ENCODE measurements around the gene TNFSF13. TPM values are rescaled to one million over a fixed set of nuclear protein-coding genes. Genes with fewer than 3 reads are reported as not detected.

The TNFSF13 gene
- total RNA-seq, 1 donor from 2014 or later: 4.1 TPM

- no peak for TF ChIP-seq CTCF (IDR thresholded peaks at IDR 0.05; ENCODE audit: unreplicated experiment)
- Mint-ChIP-seq H3K36me3 (ENCODE audit: insufficient read depth) (peaks cover 11% of the 10 kb centered on the region), H3K9me3 (ENCODE audit: low read depth) (peaks cover 24% of the 10 kb centered on the region), H3K27me3 (no peaks in the 10 kb centered on the region), H3K27ac (peak overlapping the region; percentile 59), H3K4me1 (ENCODE audit: low read depth) (peaks cover 8% of the 10 kb centered on the region), H3K4me3 (ENCODE audit: low read depth) (no peak overlapping the region)
- DNase-seq (ENCODE audit: low spot score, unreplicated experiment): no peak
Observed at GRCh38 chr17:7530023-7530900, 28.3 kb upstream of the TNFSF13 start.

GRCh38 chr17:7538050-7538449, 20.5 kb upstream of the TNFSF13 start:
- no peak for DNase-seq (ENCODE audit: low spot score, unreplicated experiment)
- no peak overlapping the region for H3K4me3 Mint-ChIP-seq (ENCODE audit: low read depth)
- H3K27ac Mint-ChIP-seq: no peak overlapping the region
- H3K4me1 Mint-ChIP-seq (ENCODE audit: low read depth): peaks cover 5% of the 10 kb centered on the region
- peaks cover 4% of the 10 kb centered on the region for H3K36me3 Mint-ChIP-seq (ENCODE audit: insufficient read depth)
- H3K27me3 Mint-ChIP-seq: no peaks in the 10 kb centered on the region
- TF ChIP-seq CTCF (IDR thresholded peaks at IDR 0.05; ENCODE audit: unreplicated experiment): no peak
- peaks cover 16% of the 10 kb centered on the region for H3K9me3 Mint-ChIP-seq (ENCODE audit: low read depth)

- peaks cover 4% of the 10 kb centered on the region for H3K4me1 Mint-ChIP-seq (ENCODE audit: low read depth)
- H3K27ac Mint-ChIP-seq: no peak overlapping the region
- DNase-seq (ENCODE audit: low spot score, unreplicated experiment): no peak
- TF ChIP-seq CTCF (IDR thresholded peaks at IDR 0.05; ENCODE audit: unreplicated experiment): no peak
- no peak overlapping the region for H3K4me3 Mint-ChIP-seq (ENCODE audit: low read depth)
- peaks cover 4% of the 10 kb centered on the region for H3K36me3 Mint-ChIP-seq (ENCODE audit: insufficient read depth)
- peaks cover 15% of the 10 kb centered on the region for H3K9me3 Mint-ChIP-seq (ENCODE audit: low read depth)
- H3K27me3 Mint-ChIP-seq: peaks cover 3% of the 10 kb centered on the region
Observed at GRCh38 chr17:7538891-7539545, 19.5 kb upstream of the TNFSF13 start.

- no peak for DNase-seq (ENCODE audit: low spot score, unreplicated experiment)
- H3K9me3 Mint-ChIP-seq (ENCODE audit: low read depth): peaks cover 10% of the 10 kb centered on the region
- H3K27ac Mint-ChIP-seq: no peak overlapping the region
- no peak for TF ChIP-seq CTCF (IDR thresholded peaks at IDR 0.05; ENCODE audit: unreplicated experiment)
- peaks cover 4% of the 10 kb centered on the region for H3K36me3 Mint-ChIP-seq (ENCODE audit: insufficient read depth)
- H3K4me3 Mint-ChIP-seq (ENCODE audit: low read depth): no peak overlapping the region
- peaks cover 3% of the 10 kb centered on the region for H3K27me3 Mint-ChIP-seq
- peaks cover 4% of the 10 kb centered on the region for H3K4me1 Mint-ChIP-seq (ENCODE audit: low read depth)
Observed at GRCh38 chr17:7541074-7541621, 17.4 kb upstream of the TNFSF13 start.

GRCh38 chr17:7544911-7545310, 13.6 kb upstream of the TNFSF13 start:
- H3K36me3 Mint-ChIP-seq (ENCODE audit: insufficient read depth): no peaks in the 10 kb centered on the region
- H3K4me3 Mint-ChIP-seq (ENCODE audit: low read depth): no peak overlapping the region
- DNase-seq (ENCODE audit: low spot score, unreplicated experiment): no peak
- peaks cover 15% of the 10 kb centered on the region for H3K4me1 Mint-ChIP-seq (ENCODE audit: low read depth)
- no peak for TF ChIP-seq CTCF (IDR thresholded peaks at IDR 0.05; ENCODE audit: unreplicated experiment)
- H3K9me3 Mint-ChIP-seq (ENCODE audit: low read depth): no peaks in the 10 kb centered on the region
- H3K27ac Mint-ChIP-seq: no peak overlapping the region
- H3K27me3 Mint-ChIP-seq: peaks cover 3% of the 10 kb centered on the region

Measured in progenitor cell of endocrine pancreas (in vitro differentiated cells).